Uterus (tissue), 4 donors: Measurements from ENCODE around the gene SLC38A10. TPM values are rescaled to one million over a fixed set of nuclear protein-coding genes. Genes with fewer than 3 reads are reported as not detected.

Experiments
- DNase-seq, 2 donors: peaks; one replicate each; pipeline ENCODE4 v3.0.0-alpha.2; 2019 to 2020
- H3K27ac ChIP-seq, 2 donors: fragments of 200-600 bp; sonication (generic); 1 replicate in 1 of 2; 2 replicates in 1 of 2; pipeline ENCODE4 v1.5.1; 2016 to 2018
- H3K27me3 ChIP-seq, 2 donors: fragments of 200-600 bp; sonication (generic); one replicate each; pipeline ENCODE4 v1.5.1; 2018 to 2019; ENCODE audit warnings: control low read depth in 1 of 2
- H3K36me3 ChIP-seq, 2 donors: fragments of 200-600 bp; sonication (generic); one replicate each; pipeline ENCODE4 v1.5.1; 2019; ENCODE audit warnings: control low read depth in 1 of 2
- H3K4me1 ChIP-seq, 2 donors: fragments of 200-600 bp; sonication (generic); one replicate each; pipeline ENCODE4 v1.5.1; 2018 to 2019; ENCODE audit warnings: control low read depth in 1 of 2
- H3K4me3 ChIP-seq, 2 donors: fragments of 200-600 bp; sonication (generic); 1 replicate in 1 of 2; 2 replicates in 1 of 2; pipeline ENCODE4 v1.5.1; 2018 to 2019; ENCODE audit warnings: mild to moderate bottlenecking in 1 of 2
- H3K9me3 ChIP-seq, 2 donors: fragments of 200-600 bp; sonication (generic); one replicate each; pipeline ENCODE4 v1.5.1; 2019; ENCODE audit warnings: control low read depth in 1 of 2
- POLR2A ChIP-seq, 2 donors: fragments of 450-650 bp; IDR thresholded peaks; one replicate each; pipeline ENCODE4 v1.6.1; 2016; ENCODE audit warnings: antibody characterized with exemption in 2 of 2, mild to moderate bottlenecking in 1 of 2, moderate library complexity in 1 of 2
- intact Hi-C: fragments of 100-400 bp; cut with DNase I; formaldehyde crosslinking; loops from one replicate; pipeline ENCODE4 v1.15.1; 2023; ENCODE audit warnings: low total_unique reads
- total RNA-seq, 4 donors: library from RNA; depleted of rRNA in 3 of 4; stranded (reverse); fragments of >200 nt in 3 of 4; gene quantifications; one replicate each; pipeline versions ENCODE4 v1.1.0 to v1.2.4, GENCODE V29; 2014 to 2023
- TF ChIP-seq, protein P1 (sequence below), 4 experiments: fragments of 200-600 bp in 2 of 4; fragments of 450-650 bp in 2 of 4; sonication (generic) in 2 of 4; IDR thresholded peaks; one replicate each; pipeline ENCODE4 v1.5.1; 2016 to 2019; ENCODE audit warnings: antibody characterized with exemption in 4 of 4, mild to moderate bottlenecking in 2 of 4, moderate library complexity in 1 of 4
- donor health status: DM: yes; HTN: yes; CAD: no.

SLC38A10 gene
- total RNA-seq, 4 donors from 2014 or later = 50.7 to 55.4 (median 53.3) TPM

DNA sequence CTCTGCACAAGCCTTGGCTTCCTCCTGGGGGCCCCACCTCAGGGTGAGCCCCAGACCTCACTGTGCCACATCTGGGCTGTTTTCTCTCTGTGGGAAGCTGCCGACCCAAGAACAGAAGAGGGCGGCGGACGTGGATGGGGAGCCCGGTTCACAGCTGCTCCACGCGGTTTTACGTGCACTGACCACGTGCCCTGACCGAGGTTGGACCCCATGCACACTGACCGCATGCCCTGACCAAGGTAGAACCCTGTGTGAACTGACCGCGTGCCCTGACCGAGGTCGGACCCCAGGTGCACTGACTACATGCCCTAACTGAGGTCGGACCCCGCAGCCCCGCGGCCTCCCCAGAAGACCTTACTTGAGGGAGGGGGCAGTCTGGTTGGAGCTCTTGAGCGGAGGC lies 92.0 kb downstream of the SLC38A10 start:
- DNase-seq = no peak
- Histone ChIP-seq H3K36me3 (no peaks in the 10 kb centered on the region), H3K4me3 (no peak overlapping the region), H3K4me1 (no peaks in the 10 kb centered on the region), H3K27me3 (no peaks in the 10 kb centered on the region), H3K9me3 (no peaks in the 10 kb centered on the region), H3K27ac (no peak overlapping the region)
- no peak for TF ChIP-seq POLR2A (IDR thresholded peaks at IDR 0.05)
- TF ChIP-seq, protein P1, sequence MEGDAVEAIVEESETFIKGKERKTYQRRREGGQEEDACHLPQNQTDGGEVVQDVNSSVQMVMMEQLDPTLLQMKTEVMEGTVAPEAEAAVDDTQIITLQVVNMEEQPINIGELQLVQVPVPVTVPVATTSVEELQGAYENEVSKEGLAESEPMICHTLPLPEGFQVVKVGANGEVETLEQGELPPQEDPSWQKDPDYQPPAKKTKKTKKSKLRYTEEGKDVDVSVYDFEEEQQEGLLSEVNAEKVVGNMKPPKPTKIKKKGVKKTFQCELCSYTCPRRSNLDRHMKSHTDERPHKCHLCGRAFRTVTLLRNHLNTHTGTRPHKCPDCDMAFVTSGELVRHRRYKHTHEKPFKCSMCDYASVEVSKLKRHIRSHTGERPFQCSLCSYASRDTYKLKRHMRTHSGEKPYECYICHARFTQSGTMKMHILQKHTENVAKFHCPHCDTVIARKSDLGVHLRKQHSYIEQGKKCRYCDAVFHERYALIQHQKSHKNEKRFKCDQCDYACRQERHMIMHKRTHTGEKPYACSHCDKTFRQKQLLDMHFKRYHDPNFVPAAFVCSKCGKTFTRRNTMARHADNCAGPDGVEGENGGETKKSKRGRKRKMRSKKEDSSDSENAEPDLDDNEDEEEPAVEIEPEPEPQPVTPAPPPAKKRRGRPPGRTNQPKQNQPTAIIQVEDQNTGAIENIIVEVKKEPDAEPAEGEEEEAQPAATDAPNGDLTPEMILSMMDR (IDR thresholded peaks at IDR 0.05) = no peak
- intact Hi-C loops = no loop called here

DNA sequence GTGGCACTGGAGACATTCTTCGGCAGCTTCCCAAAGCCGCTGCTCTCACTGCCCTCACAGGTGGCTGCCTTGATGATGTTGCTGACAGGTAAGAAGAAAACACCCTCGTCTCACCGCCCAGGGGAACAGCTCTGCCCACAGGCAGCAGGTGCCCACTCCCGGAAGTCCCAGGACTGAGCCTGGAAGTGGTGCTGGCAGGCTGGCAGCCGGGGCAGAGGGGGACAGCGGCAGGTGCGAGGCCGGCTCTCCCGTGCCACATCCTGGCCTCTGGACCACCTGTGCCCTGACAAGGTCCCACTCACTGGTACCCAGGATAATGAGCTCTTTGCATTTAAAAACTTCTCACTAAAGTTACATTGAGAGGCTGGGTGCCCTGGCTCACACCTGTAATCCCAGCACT lies 92.8 kb downstream of the SLC38A10 start:
- Histone ChIP-seq H3K4me1 (no peaks in the 10 kb centered on the region), H3K36me3 (no peaks in the 10 kb centered on the region), H3K27ac (no peak overlapping the region), H3K9me3 (no peaks in the 10 kb centered on the region), H3K27me3 (no peaks in the 10 kb centered on the region), H3K4me3 (no peak overlapping the region)
- no peak for TF ChIP-seq POLR2A (IDR thresholded peaks at IDR 0.05)
- TF ChIP-seq, protein P1 (IDR thresholded peaks at IDR 0.05) = no peak
- DNase-seq = no peak
- intact Hi-C loops = no loop called here

DNA sequence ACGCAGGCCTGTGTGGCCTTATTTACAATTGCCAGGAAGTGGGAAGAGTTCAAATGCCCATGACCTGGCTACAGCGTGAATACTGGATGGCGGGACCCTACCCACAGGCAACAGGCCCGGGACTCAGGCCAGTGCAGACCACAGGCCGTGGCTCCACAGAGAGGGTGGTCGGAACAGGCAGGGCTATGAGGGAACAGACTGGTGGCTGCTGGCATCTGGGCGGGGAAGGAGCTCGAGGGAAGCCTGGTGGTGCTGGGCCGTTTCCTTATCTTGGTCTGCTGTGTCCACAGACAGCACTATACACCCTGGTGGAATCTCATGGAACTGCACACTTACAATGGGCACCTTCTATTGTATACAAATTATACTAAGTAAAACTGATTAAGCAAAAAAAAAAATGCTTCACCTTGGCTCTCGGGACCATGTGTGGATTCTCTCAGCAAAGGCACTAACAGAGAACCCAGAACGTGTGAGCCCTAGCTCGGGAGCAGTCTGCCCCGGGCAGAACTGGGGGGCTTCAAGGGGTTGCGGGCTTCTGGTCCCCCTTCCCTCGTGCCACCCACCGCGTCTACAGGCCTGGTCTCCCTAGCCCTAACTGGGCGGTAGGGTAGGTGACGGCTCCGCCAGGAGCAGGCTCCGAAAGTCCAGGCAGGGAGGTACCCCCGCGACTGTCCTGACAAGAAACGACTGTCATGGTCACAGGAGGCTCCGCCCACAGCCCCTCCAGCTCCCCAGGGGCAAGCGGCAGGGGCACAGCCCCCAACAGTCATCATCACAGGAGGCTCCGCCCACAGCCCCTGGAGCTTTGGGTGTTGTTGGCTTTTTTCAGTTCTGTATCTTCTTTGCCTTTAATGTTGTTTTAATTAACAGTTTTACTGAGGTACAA lies 94.2 kb downstream of the SLC38A10 start:
- Histone ChIP-seq H3K4me3 (no peak overlapping the region), H3K27ac (no peak overlapping the region), H3K9me3 (no peaks in the 10 kb centered on the region), H3K36me3 (no peaks in the 10 kb centered on the region), H3K27me3 (no peaks in the 10 kb centered on the region), H3K4me1 (no peaks in the 10 kb centered on the region)
- no peak for DNase-seq
- no peak for TF ChIP-seq POLR2A (IDR thresholded peaks at IDR 0.05)
- TF ChIP-seq, protein P1 (IDR thresholded peaks at IDR 0.05) = peak; percentile 14 to 59 (median 22)
- intact Hi-C loops = no loop called here

DNA sequence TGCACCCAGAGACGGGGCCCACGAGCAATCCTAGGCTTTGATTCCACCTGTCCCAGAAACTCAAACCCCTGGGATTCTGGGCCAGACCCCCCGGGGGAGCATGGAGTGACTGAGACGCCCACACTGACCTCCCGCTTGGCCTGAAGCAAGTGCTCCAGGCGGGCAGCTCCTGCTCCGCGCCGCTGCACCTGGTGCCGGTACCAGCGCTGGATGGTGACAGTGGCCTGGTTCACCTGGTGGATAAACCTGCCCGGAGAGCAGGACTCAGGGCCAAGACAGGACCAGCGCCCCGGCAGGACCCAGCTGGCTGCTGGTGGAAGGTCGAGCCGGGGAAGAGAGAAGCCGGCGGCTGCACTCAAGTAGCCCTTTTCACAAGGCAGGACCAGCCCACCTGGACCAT lies 94.9 kb downstream of the SLC38A10 start:
- no peak overlapping the region for H3K27ac ChIP-seq
- TF ChIP-seq, protein P1 (IDR thresholded peaks at IDR 0.05) = no peak
- no peak for TF ChIP-seq POLR2A (IDR thresholded peaks at IDR 0.05)
- H3K27me3 ChIP-seq = no peaks in the 10 kb centered on the region
- no peaks in the 10 kb centered on the region for H3K4me1 ChIP-seq
- no peaks in the 10 kb centered on the region for H3K9me3 ChIP-seq
- no peak overlapping the region for H3K4me3 ChIP-seq
- no peak for DNase-seq
- intact Hi-C loops = no loop called here
- no peaks in the 10 kb centered on the region for H3K36me3 ChIP-seq

DNA sequence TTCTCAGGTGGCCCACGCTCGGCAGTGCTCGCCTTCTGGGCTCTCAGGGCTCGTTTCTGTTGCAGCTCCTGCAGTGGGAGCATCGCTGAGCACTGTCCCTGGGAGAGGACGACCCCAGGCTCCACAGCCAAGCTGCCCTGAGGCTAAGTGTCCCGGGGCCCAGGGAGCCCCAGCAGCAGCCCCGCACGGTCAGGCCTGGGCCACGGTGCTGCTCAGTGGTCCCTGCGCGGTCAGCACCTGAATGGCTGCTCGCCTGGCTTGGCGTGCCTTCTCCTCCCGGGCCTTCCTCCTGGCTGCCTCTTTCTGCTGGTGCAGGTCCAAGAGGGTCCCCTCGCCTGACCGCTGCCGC lies 95.7 kb downstream of the SLC38A10 start:
- TF ChIP-seq, protein P1 (IDR thresholded peaks at IDR 0.05) = no peak
- no peak for TF ChIP-seq POLR2A (IDR thresholded peaks at IDR 0.05)
- DNase-seq = no peak
- Histone ChIP-seq H3K27ac (no peak overlapping the region), H3K36me3 (no peaks in the 10 kb centered on the region), H3K4me1 (no peaks in the 10 kb centered on the region), H3K27me3 (no peaks in the 10 kb centered on the region), H3K9me3 (no peaks in the 10 kb centered on the region), H3K4me3 (no peak overlapping the region)
- intact Hi-C loops = no loop called here
